Stimulated activated naive B cell treated with anti-CD40 and anti-IgM and Interleukin-4, amounts not matched to agents 10 μg/mL and 1 μg/mL and 100 μg/mL, for 72 hours (primary cell): ENCODE measurements around the gene ATP6V1G3.
A peak's percentile ranks its signal among the peaks of the same experiment; 100 is the strongest.

Experiments used
- ATAC-seq, 2 donors: fragments of 150-1000 bp; cut with Tn5 transposase; replicated peaks; 2 replicates each; pipeline ENCODE4 v1.10.0; 2021; ENCODE audit warnings: moderate library complexity in 1 of 2
- DNase-seq: peaks from one replicate; pipeline ENCODE4 v3.0.0; 2021
- H3K27ac Mint-ChIP-seq: one replicate; pipeline ENCODE4 v1.8.0; 2022; ENCODE audit warnings: mild to moderate bottlenecking, mixed read lengths
- H3K27me3 Mint-ChIP-seq, 2 donors: one replicate each; pipeline ENCODE4 v1.8.0; 2022; ENCODE audit warnings: mixed read lengths in 2 of 2
- H3K36me3 Mint-ChIP-seq, 2 donors: one replicate each; pipeline ENCODE4 v1.8.0; 2022; ENCODE audit warnings: mixed read lengths in 2 of 2, mild to moderate bottlenecking in 1 of 2
- H3K4me1 Mint-ChIP-seq, 2 donors: one replicate each; pipeline ENCODE4 v1.8.0; 2022; ENCODE audit warnings: mixed read lengths in 2 of 2, mild to moderate bottlenecking in 1 of 2
- H3K4me3 Mint-ChIP-seq, 2 donors: one replicate each; pipeline ENCODE4 v1.8.0; 2022; ENCODE audit warnings: mild to moderate bottlenecking in 2 of 2, mixed read lengths in 2 of 2, moderate library complexity in 1 of 2
- H3K9me3 Mint-ChIP-seq, 2 donors: one replicate each; pipeline ENCODE4 v1.8.0; 2022; ENCODE audit warnings: mixed read lengths in 2 of 2, mild to moderate bottlenecking in 1 of 2

The ATP6V1G3 gene

GRCh38 chr1:198556971-198557370 is 16.5 kb upstream of the ATP6V1G3 start:
- Mint-ChIP-seq H3K4me3 (peak overlapping the region; percentile 4 to 17), H3K4me1 (peaks cover 24 to 63% of the 10 kb centered on the region in 2 donors), H3K27me3 (no peaks in the 10 kb centered on the region)

GRCh38 chr1:198552668-198553416 is 12.4 kb upstream of the ATP6V1G3 start:
- no peak overlapping the region for H3K27ac Mint-ChIP-seq
- H3K4me1 Mint-ChIP-seq, result peaks cover 37 to 79% of the 10 kb centered on the region in 2 donors
- H3K4me3 Mint-ChIP-seq, result no peak overlapping the region
- no peaks in the 10 kb centered on the region for H3K27me3 Mint-ChIP-seq
- DNase-seq, result no peak
- H3K36me3 Mint-ChIP-seq, result peaks cover 0 to 7% of the 10 kb centered on the region in 2 donors
- peaks cover 4 to 5% of the 10 kb centered on the region in 2 donors for H3K9me3 Mint-ChIP-seq
- ATAC-seq, result no peak

More at GRCh38 chr1:198556971-198557370, 16.5 kb upstream of the ATP6V1G3 start:
- Mint-ChIP-seq H3K27ac (no peak overlapping the region), H3K9me3 (peaks cover 5% of the 10 kb centered on the region in 2 donors), H3K36me3 (peaks cover 0 to 4% of the 10 kb centered on the region in 2 donors)
- DNase-seq (peak; percentile 55), ATAC-seq (peak; percentile 98 to 99)

DNA sequence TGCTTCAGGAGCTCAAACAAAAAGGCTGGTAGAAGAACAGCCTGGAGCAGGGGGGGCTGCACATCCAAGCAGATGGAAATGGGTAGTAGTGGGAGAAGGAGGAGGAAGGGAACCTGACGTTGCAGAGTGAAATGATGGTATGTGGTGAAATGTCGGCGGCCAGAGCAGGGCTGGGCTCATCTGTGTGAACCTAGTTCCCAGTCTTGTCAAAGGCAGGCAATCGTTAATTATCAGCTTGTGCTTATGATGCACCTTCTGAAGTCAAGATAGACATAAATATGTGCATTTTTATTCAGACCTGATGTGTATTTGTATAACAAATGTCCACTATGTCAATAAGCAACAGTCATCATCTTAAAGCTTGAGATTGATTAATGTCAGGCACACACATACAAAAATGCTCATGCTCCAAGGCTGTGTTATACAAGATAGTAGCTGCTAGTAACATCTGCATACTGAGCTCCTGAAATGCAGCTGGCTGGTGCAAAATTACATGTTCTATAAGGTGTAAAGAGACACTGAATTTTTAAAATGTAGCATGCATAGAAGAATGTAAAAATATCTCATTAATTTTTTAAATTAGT is 10.6 kb upstream of the ATP6V1G3 start:
- Mint-ChIP-seq H3K4me1 (peaks cover 31 to 70% of the 10 kb centered on the region in 2 donors), H3K27me3 (no peaks in the 10 kb centered on the region), H3K36me3 (peaks cover 6 to 15% of the 10 kb centered on the region in 2 donors), H3K27ac (peak overlapping the region; percentile 71), H3K9me3 (peaks cover 8 to 10% of the 10 kb centered on the region in 2 donors), H3K4me3 (no peak overlapping the region)
- no peak for ATAC-seq
- no peak for DNase-seq

GRCh38 chr1:198549866-198550265 is 9.4 kb upstream of the ATP6V1G3 start:
- ATAC-seq (peak; percentile 98 to 99), DNase-seq (peak; percentile 48)
- H3K27ac Mint-ChIP-seq, result peak overlapping the region; percentile 71
- H3K4me1 Mint-ChIP-seq, result peaks cover 28 to 63% of the 10 kb centered on the region in 2 donors
- peaks cover 6 to 15% of the 10 kb centered on the region in 2 donors for H3K36me3 Mint-ChIP-seq
- H3K4me3 Mint-ChIP-seq, result peak overlapping the region; percentile 10 to 50
- H3K9me3 Mint-ChIP-seq, result peaks cover 8 to 10% of the 10 kb centered on the region in 2 donors
- H3K27me3 Mint-ChIP-seq, result no peaks in the 10 kb centered on the region

DNA sequence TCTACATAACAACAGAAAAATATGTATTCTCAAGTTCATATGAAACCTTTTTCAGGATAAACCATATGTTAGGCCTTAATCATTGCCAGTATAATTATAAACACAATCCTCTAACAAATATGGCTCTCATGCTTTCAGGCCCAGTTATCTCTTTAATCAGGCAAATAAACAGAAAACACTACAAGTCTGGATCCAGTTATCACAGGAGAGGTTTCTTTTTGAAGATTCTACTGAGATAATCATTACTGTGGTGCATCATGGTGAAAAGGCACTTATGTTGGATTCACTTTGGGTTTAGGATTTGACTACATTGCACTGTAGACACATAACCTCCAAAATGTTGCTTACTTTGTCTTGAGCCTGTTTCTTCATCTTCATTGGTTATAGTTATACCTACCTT is 8.4 kb upstream of the ATP6V1G3 start:
- Mint-ChIP-seq H3K4me3 (no peak overlapping the region), H3K4me1 (peaks cover 27 to 59% of the 10 kb centered on the region in 2 donors), H3K9me3 (peaks cover 8 to 10% of the 10 kb centered on the region in 2 donors), H3K36me3 (peaks cover 6 to 15% of the 10 kb centered on the region in 2 donors), H3K27me3 (no peaks in the 10 kb centered on the region), H3K27ac (no peak overlapping the region)
- ATAC-seq (no peak), DNase-seq (no peak)

GRCh38 chr1:198545156-198545555 is 4.7 kb upstream of the ATP6V1G3 start:
- Mint-ChIP-seq H3K27ac (no peak overlapping the region), H3K4me1 (peaks cover 21 to 55% of the 10 kb centered on the region in 2 donors), H3K4me3 (no peak overlapping the region), H3K36me3 (peaks cover 6 to 11% of the 10 kb centered on the region in 2 donors), H3K27me3 (no peaks in the 10 kb centered on the region), H3K9me3 (peaks cover 8 to 10% of the 10 kb centered on the region in 2 donors)
- DNase-seq (no peak), ATAC-seq (no peak)

DNA sequence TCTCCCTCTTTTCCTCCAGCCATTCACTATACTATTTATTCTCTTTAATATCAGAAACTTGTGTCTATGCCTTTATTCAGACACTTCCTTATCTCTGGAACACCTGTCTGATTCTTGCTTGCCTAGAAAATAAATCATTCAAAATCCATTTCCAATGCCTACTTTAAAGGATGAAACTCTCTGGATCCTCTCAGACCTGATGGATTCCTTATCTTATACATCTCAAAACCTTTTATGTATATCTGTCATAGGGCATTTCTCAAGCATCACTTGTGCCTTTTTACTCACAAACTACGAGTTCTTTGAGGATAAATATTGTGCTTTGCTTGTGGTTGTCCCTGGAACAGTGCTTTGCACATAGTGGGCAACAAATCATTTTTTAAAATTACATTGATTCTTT is 3.8 kb upstream of the ATP6V1G3 start:
- DNase-seq (no peak), ATAC-seq (no peak)
- Mint-ChIP-seq H3K27me3 (no peaks in the 10 kb centered on the region), H3K4me1 (peaks cover 19 to 54% of the 10 kb centered on the region in 2 donors), H3K9me3 (peaks cover 8 to 10% of the 10 kb centered on the region in 2 donors), H3K27ac (peak overlapping the region; percentile 43), H3K4me3 (no peak overlapping the region), H3K36me3 (peaks cover 6 to 11% of the 10 kb centered on the region in 2 donors)

DNA sequence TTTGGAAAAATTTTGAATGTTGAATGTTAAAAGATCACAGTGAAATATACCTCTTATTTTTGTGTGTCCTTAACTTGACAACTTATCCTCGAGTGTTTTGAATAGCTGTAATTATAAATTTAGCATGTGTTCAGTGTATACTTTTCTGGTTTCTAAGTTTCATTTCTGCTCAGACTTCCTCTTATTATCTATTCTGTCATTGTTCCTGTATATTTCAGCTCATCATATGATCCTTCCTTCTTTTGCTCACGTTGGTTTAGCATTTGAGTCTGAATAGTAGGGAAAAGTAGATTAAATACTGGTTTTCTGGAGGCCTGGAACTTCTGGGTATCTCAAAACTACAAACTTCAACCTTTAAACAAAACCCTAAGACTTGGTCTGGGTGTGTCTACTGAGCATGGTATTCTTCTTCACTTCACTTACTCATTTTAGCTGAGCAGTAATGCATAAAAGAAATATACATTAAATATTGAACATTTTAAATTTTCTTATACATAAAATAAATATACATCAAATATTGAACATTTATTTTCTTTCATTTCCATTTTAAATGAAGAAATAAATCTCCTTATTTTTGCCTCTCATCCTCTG is 3.3 kb upstream of the ATP6V1G3 start:
- Mint-ChIP-seq H3K27ac (peak overlapping the region; percentile 83), H3K4me1 (peaks cover 24 to 55% of the 10 kb centered on the region in 2 donors), H3K9me3 (peaks cover 8 to 10% of the 10 kb centered on the region in 2 donors), H3K36me3 (peaks cover 6 to 11% of the 10 kb centered on the region in 2 donors), H3K4me3 (peak overlapping the region; percentile 37 to 40), H3K27me3 (no peaks in the 10 kb centered on the region)
- DNase-seq (no peak), ATAC-seq (peak; percentile 91 to 92)

DNA sequence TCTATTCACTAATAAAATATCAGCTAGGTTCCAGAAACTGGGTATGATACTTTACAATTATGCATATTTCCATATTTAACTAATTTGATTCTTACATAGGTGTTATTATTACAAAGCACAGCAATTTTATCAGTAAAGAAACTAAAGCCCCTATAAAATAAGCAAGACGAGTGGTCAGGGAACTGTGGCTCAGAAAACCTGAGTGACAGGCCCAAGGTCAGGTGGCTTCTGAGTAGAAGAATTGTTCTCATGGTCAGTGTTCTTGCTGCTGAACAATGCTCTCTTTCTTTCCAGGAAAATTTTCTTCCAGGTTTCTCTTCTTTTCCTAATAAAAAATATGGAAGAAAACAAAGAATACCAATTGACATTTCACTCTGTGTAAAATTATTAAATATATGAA is 2.2 kb upstream of the ATP6V1G3 start:
- no peak for ATAC-seq
- Mint-ChIP-seq H3K36me3 (peaks cover 6 to 11% of the 10 kb centered on the region in 2 donors), H3K27ac (no peak overlapping the region), H3K4me1 (peaks cover 23 to 57% of the 10 kb centered on the region in 2 donors), H3K4me3 (no peak overlapping the region), H3K9me3 (peaks cover 8 to 10% of the 10 kb centered on the region in 2 donors), H3K27me3 (no peaks in the 10 kb centered on the region)
- no peak for DNase-seq

- DNase-seq (no peak), ATAC-seq (no peak)
- H3K36me3 Mint-ChIP-seq, result peaks cover 3 to 5% of the 10 kb centered on the region in 2 donors
- peaks cover 4% of the 10 kb centered on the region in 2 donors for H3K9me3 Mint-ChIP-seq
- H3K27ac Mint-ChIP-seq, result no peak overlapping the region
- no peak overlapping the region for H3K4me3 Mint-ChIP-seq
- H3K4me1 Mint-ChIP-seq, result peaks cover 27 to 59% of the 10 kb centered on the region in 2 donors
- no peaks in the 10 kb centered on the region for H3K27me3 Mint-ChIP-seq
Measured at GRCh38 chr1:198541737-198542136, 1.3 kb upstream of the ATP6V1G3 start.

DNA sequence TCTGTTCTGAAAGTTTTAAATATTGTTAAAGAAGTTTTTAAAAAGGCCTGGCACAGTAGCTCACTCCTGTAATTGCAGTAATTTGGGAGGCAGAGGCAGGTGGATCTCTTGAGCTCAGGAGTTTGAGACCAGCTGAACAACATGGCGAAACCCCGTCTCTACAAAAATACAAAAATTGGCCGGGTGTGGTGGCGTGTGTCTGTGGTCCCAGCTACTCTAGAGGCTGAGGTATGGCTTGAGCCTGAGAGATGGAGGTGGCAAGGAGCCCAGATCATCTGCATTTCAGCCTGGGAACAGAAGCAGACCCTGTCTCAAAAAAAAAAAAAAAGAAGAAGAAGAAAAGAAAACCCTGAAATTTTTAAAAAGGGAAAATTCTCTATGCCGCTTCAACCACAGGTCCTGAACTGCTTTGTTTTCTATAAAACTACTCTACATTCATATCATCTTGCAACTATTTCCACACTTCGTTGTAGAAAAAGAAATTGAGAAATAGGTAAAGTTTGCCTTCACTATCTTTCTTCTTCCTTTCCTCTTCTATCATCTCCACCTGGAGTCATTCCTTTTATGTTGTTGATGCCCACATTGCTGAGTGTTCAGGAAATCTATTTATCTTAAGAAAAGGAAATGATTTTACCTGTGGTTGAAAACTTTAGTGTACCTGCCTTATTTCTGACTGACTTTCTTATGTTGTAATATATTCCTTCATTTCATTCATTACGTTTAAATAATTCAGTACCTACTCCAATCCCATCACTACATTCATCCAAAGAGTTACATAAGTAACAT is 1.7 kb downstream of the ATP6V1G3 start:
- H3K36me3 Mint-ChIP-seq, result no peaks in the 10 kb centered on the region
- H3K27me3 Mint-ChIP-seq, result no peaks in the 10 kb centered on the region
- peak overlapping the region; percentile 90 for H3K27ac Mint-ChIP-seq
- DNase-seq (no peak), ATAC-seq (peak in 1 of 2 donors; percentile 41)
- peaks cover under 1 to 2% of the 10 kb centered on the region in 2 donors for H3K9me3 Mint-ChIP-seq
- H3K4me3 Mint-ChIP-seq, result peak overlapping the region; percentile 59 to 78
- peaks cover 30 to 72% of the 10 kb centered on the region in 2 donors for H3K4me1 Mint-ChIP-seq

DNA sequence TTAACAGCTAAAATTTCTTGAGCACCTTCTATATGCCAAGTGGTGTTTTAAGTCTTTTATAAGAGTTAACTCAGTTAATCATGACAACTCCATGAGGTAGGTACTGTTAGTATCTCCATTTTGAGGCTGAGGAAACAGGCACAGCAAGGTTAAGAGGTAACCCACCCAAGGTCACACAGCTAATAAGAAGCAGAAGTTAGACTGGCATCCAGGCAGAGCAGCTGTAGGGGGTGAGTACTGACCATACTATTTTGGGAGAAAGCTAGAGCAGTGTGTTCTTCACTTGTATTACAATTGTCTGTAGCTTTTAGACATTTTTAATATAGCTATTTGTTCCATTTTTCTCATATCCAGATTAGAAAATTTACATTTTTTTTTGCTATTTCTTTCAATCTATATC is 4.8 kb downstream of the ATP6V1G3 start:
- H3K4me3 Mint-ChIP-seq, result no peak overlapping the region
- peak; percentile 50 to 55 for ATAC-seq
- no peak for DNase-seq
- H3K27ac Mint-ChIP-seq, result no peak overlapping the region
- peaks cover 0 to 4% of the 10 kb centered on the region in 2 donors for H3K36me3 Mint-ChIP-seq
- H3K4me1 Mint-ChIP-seq, result peaks cover 37 to 72% of the 10 kb centered on the region in 2 donors
- no peaks in the 10 kb centered on the region for H3K27me3 Mint-ChIP-seq
- H3K9me3 Mint-ChIP-seq, result peaks cover 4 to 10% of the 10 kb centered on the region in 2 donors

- peaks cover 0 to 4% of the 10 kb centered on the region in 2 donors for H3K36me3 Mint-ChIP-seq
- H3K9me3 Mint-ChIP-seq, result peaks cover 4 to 10% of the 10 kb centered on the region in 2 donors
- H3K4me1 Mint-ChIP-seq, result peaks cover 36 to 72% of the 10 kb centered on the region in 2 donors
- DNase-seq, result no peak
- no peak overlapping the region for H3K27ac Mint-ChIP-seq
- peak; percentile 38 to 49 for ATAC-seq
- H3K27me3 Mint-ChIP-seq, result no peaks in the 10 kb centered on the region
- H3K4me3 Mint-ChIP-seq, result no peak overlapping the region
Measured at GRCh38 chr1:198534548-198535418, 5.7 kb downstream of the ATP6V1G3 start.
